Measurements from ENCODE around the gene RFK.

DNA sequence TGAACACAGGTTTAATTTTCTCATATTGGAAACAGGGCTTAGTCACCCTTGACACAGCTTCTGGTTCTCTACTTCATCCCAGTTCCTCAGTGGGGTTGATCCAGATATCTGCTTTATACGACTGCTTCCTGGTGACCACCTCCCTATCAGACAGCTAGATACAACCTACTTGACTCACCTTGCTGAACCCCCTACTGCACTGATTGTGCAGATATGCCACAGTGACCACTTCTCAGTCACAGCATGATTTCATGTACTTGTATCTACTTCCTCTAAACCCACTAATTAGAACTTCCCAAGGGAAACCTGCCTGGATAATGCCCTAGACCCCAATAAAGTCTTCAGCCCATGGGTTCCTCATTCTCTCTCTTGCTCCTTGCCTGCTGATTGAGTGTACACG, 18.4 kb upstream of the RFK start:
- TF ChIP-seq POLR2A (IDR thresholded peaks at IDR 0.05; ENCODE audit: low read depth, low read length) = no peak
- TF ChIP-seq POLR2AphosphoS5 (IDR thresholded peaks at IDR 0.05; ENCODE audit: low read depth, low read length) = no peak

All from GM12892 (cell line).